ENCODE data around the gene MDP1. TPM values are rescaled to one million over a fixed set of nuclear protein-coding genes. Genes with fewer than 3 reads are reported as not detected.

MDP1 gene
- total RNA-seq, 4 donors from 2014 or later, result 13.1 to 55.9 (median 25.4) TPM

DNA sequence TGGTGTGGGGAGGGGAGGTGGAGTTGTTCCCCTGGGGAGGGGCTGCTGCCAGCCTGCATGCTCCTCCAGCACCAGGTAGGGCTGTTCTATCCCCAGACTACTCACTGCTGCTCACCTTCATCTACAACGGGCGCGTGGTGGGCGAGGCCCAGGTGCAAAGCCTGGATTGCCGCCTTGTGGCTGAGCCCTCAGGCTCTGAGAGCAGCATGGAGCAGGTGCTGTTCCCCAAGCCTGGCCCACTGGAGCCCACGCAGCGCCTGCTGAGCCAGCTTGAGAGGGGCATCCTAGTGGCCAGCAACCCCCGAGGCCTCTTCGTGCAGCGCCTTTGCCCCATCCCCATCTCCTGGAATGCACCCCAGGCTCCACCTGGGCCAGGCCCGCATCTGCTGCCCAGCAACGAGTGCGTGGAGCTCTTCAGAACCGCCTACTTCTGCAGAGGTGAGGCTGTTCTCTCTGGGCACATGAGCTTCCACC is 51.3 kb downstream of the MDP1 start:
- peaks cover 18 to 27% of the 10 kb centered on the region in 2 donors for H3K4me1 ChIP-seq
- intact Hi-C loops (cut with DNase I), result no loop called here
- H3K27me3 ChIP-seq, result no peaks in the 10 kb centered on the region
- WGBS, 2 donors, result 88 to 90% methylated on average over 9 to 14 of the region's 14 CpGs
- H3K27ac ChIP-seq, result no peak overlapping the region
- no peak overlapping the region for H3K4me3 ChIP-seq (replicated peaks in 1 of 3)
- no peaks in the 10 kb centered on the region for H3K9me3 ChIP-seq
- H3K36me3 ChIP-seq, result peaks cover 40 to 42% of the 10 kb centered on the region in 2 donors
- TF ChIP-seq POLR2A (IDR thresholded peaks at IDR 0.05) (no peak), CTCF (IDR thresholded peaks at IDR 0.05) (no peak)
- no peak for DNase-seq

Small RNAs within 50 kb of the gene (small RNA-seq; reads per million reads assigned to genes)
- gene AL136295.4 (not detected), gene CHMP4A (not detected), gene IPO4 (not detected), gene IRF9 (not detected), gene MDP1 (not detected)

Other genes starting within 250 kb of the MDP1 start
- gene DHRS4L2, start 227.1 kb downstream of the MDP1 start, total RNA-seq, result 10 to 100 TPM in 2 of 4 donors, 1 to 10 TPM in 2; 4.7 to 27.1 (median 12.6) TPM
- gene CARMIL3, start 164.1 kb downstream of the MDP1 start, total RNA-seq, result 1 to 10 TPM in 2 of 4 donors, under 1 TPM in 2; 0.63 to 1.3 (median 0.99) TPM
- under 1 TPM in 1 of 4 donors, not detected in 3; 0.29 TPM for gene CPNE6, start 144.5 kb downstream of the MDP1 start, total RNA-seq
- 10 to 100 TPM; 29.8 to 47.4 (median 39.3) TPM for gene PCK2, start 121.8 kb downstream of the MDP1 start, total RNA-seq
- gene DCAF11, start 101.3 kb downstream of the MDP1 start, total RNA-seq, result 100 to 1,000 TPM in 3 of 4 donors, 10 to 100 TPM in 1; 90.6 to 155 (median 132) TPM
- 10 to 100 TPM in 2 of 4 donors, 1 to 10 TPM in 2; 2.1 to 11.7 (median 8.4) TPM for gene NRL, start 101.1 kb downstream of the MDP1 start, total RNA-seq
- 1 to 10 TPM in 2 of 4 donors, under 1 TPM in 1, not detected in 1; 0.63 to 3.5 (median 2.7) TPM for gene FITM1, start 85.4 kb downstream of the MDP1 start, total RNA-seq
- 100 to 1,000 TPM; 117 to 193 (median 186) TPM for gene PSME1, start 79.9 kb downstream of the MDP1 start, total RNA-seq
- gene EMC9, start 74.5 kb downstream of the MDP1 start, total RNA-seq, result 10 to 100 TPM in 3 of 4 donors, 1 to 10 TPM in 1; 8.3 to 25.5 (median 16.9) TPM
- gene PSME2, start 69.5 kb downstream of the MDP1 start, total RNA-seq, result 10 to 100 TPM; 31.3 to 66.6 (median 47.5) TPM
- gene RNF31, start 68.6 kb downstream of the MDP1 start, total RNA-seq, result 100 to 1,000 TPM in 1 of 4 donors, 10 to 100 TPM in 3; 30.6 to 106 (median 67.6) TPM
- 10 to 100 TPM; 55.1 to 92.3 (median 70.0) TPM for gene IRF9, start 54.8 kb downstream of the MDP1 start, total RNA-seq
- gene REC8, start 44.0 kb downstream of the MDP1 start, total RNA-seq, result 1 to 10 TPM; 4.1 to 7.1 (median 5.4) TPM
- 10 to 100 TPM; 28.1 to 49.0 (median 31.3) TPM for gene IPO4, start 27.2 kb downstream of the MDP1 start, total RNA-seq
- gene TM9SF1, start 20.6 kb downstream of the MDP1 start, total RNA-seq, result 100 to 1,000 TPM in 3 of 4 donors, 10 to 100 TPM in 1; 92.0 to 114 (median 107) TPM
- not detected for gene TSSK4, start 10.4 kb downstream of the MDP1 start, total RNA-seq
- 10 to 100 TPM; 26.5 to 60.2 (median 46.2) TPM for gene CHMP4A, start 2.6 kb downstream of the MDP1 start, total RNA-seq
- 100 to 1,000 TPM; 149 to 317 (median 172) TPM for gene NEDD8, start 16.3 kb upstream of the MDP1 start, total RNA-seq
- 100 to 1,000 TPM in 2 of 4 donors, 10 to 100 TPM in 2; 68.8 to 237 (median 110) TPM for gene GMPR2, start 16.9 kb upstream of the MDP1 start, total RNA-seq
- 100 to 1,000 TPM in 1 of 4 donors, 10 to 100 TPM in 3; 67.3 to 101 (median 71.6) TPM for gene TINF2, start 26.6 kb upstream of the MDP1 start, total RNA-seq
- gene TGM1, start 47.1 kb upstream of the MDP1 start, total RNA-seq, result 1 to 10 TPM; 1.9 to 2.8 (median 2.0) TPM
- 10 to 100 TPM; 29.8 to 44.8 (median 33.5) TPM for gene RABGGTA, start 55.5 kb upstream of the MDP1 start, total RNA-seq
- gene DHRS1, start 83.7 kb upstream of the MDP1 start, total RNA-seq, result 10 to 100 TPM; 35.2 to 59.3 (median 38.3) TPM
- 10 to 100 TPM; 16.4 to 22.3 (median 20.7) TPM for gene NOP9, start 83.8 kb upstream of the MDP1 start, total RNA-seq
- gene CIDEB, start 91.9 kb upstream of the MDP1 start, total RNA-seq, result 10 to 100 TPM in 1 of 4 donors, 1 to 10 TPM in 3; 4.6 to 13.0 (median 9.5) TPM
- 10 to 100 TPM in 2 of 4 donors, 1 to 10 TPM in 2; 6.8 to 18.5 (median 10.9) TPM for gene LTB4R2, start 94.1 kb upstream of the MDP1 start, total RNA-seq
- gene LTB4R, start 95.4 kb upstream of the MDP1 start, total RNA-seq, result 1 to 10 TPM; 4.2 to 7.4 (median 4.3) TPM
- gene ADCY4, start 119.0 kb upstream of the MDP1 start, total RNA-seq, result 10 to 100 TPM; 35.2 to 65.4 (median 48.8) TPM
- gene RIPK3, start 123.9 kb upstream of the MDP1 start, total RNA-seq, result 10 to 100 TPM; 12.4 to 21.3 (median 18.4) TPM
- gene NFATC4, start 152.1 kb upstream of the MDP1 start, total RNA-seq, result 10 to 100 TPM; 19.4 to 41.3 (median 38.6) TPM
- 10 to 100 TPM; 11.7 to 19.9 (median 12.3) TPM for gene NYNRIN, start 182.9 kb upstream of the MDP1 start, total RNA-seq
- 1 to 10 TPM; 1.7 to 3.4 (median 2.3) TPM for gene CBLN3, start 213.6 kb upstream of the MDP1 start, total RNA-seq
- 10 to 100 TPM; 46.9 to 75.0 (median 48.3) TPM for gene KHNYN, start 213.9 kb upstream of the MDP1 start, total RNA-seq
- gene SDR39U1, start 226.7 kb upstream of the MDP1 start, total RNA-seq, result 10 to 100 TPM; 35.1 to 75.6 (median 49.2) TPM

All from thyroid gland (tissue), 4 donors.